Hepatocyte (in vitro differentiated cells): Measurements from ENCODE around the gene SLBP. TPM values are rescaled to one million over a fixed set of nuclear protein-coding genes. Genes with fewer than 3 reads are reported as not detected.

Experiments
- DNase-seq: peaks from one replicate; pipeline ENCODE4 v3.0.0-alpha.2; 2016; ENCODE audit warnings: low spot score
- H2AFZ ChIP-seq: fragments of 200-600 bp; sonication (generic); 2 replicates; pipeline ENCODE4 v1.6.0; 2016; ENCODE audit warnings: antibody characterized with exemption, mild to moderate bottlenecking
- H3K27ac ChIP-seq: fragments of 200-600 bp; sonication (generic); 2 replicates; pipeline ENCODE4 v1.5.1; 2016; ENCODE audit warnings: mild to moderate bottlenecking
- H3K27me3 ChIP-seq: fragments of 200-600 bp; sonication (generic); 2 replicates; pipeline ENCODE4 v1.6.1; 2016
- H3K36me3 ChIP-seq: fragments of 200-600 bp; sonication (generic); replicated peaks from 2 replicates; pipeline ENCODE4 v1.5.1; 2016; ENCODE audit warnings: low read depth; ENCODE audit not compliant: insufficient read depth
- H3K4me1 ChIP-seq: fragments of 200-600 bp; sonication (generic); 2 replicates; pipeline ENCODE4 v1.5.1; 2016; ENCODE audit warnings: mild to moderate bottlenecking, moderate library complexity; ENCODE audit not compliant: insufficient read depth
- H3K4me2 ChIP-seq: fragments of 200-600 bp; sonication (generic); 2 replicates; pipeline ENCODE4 v1.6.0; 2016
- H3K4me3 ChIP-seq: fragments of 200-600 bp; sonication (generic); 2 replicates; pipeline ENCODE4 v1.5.1; 2016; ENCODE audit warnings: mild to moderate bottlenecking
- H3K79me2 ChIP-seq: fragments of 200-600 bp; sonication (generic); 2 replicates; pipeline ENCODE4 v1.6.0; 2017; ENCODE audit warnings: mild to moderate bottlenecking
- H3K9me2 ChIP-seq: fragments of 200-600 bp; sonication (generic); replicated peaks from 2 replicates; pipeline ENCODE4 v1.6.0; 2017; ENCODE audit warnings: mild to moderate bottlenecking; ENCODE audit not compliant: insufficient read depth
- H3K9me3 ChIP-seq: fragments of 200-600 bp; sonication (generic); 2 replicates; pipeline ENCODE4 v1.5.1; 2016; ENCODE audit warnings: low read depth, mild to moderate bottlenecking
- H4K20me1 ChIP-seq: fragments of 200-600 bp; sonication (generic); 2 replicates; pipeline ENCODE4 v1.6.0; 2016; ENCODE audit warnings: mild to moderate bottlenecking; ENCODE audit not compliant: insufficient read depth, poor library complexity, severe bottlenecking
- EZH2 ChIP-seq: fragments of 200-600 bp; sonication (generic); IDR thresholded peaks from 2 replicates; pipeline ENCODE4 v1.6.1; 2016; ENCODE audit warnings: antibody characterized with exemption, mild to moderate bottlenecking, borderline replicate concordance
- EZH2phosphoT487 ChIP-seq: fragments of 200-600 bp; sonication (generic); IDR thresholded peaks from one replicate; pipeline ENCODE4 v1.6.1; 2018; ENCODE audit warnings: antibody characterized with exemption, mild to moderate bottlenecking, low read depth, moderate library complexity; ENCODE audit not compliant: unreplicated experiment, severe bottlenecking
- WGBS: methylation state at CpG from one replicate; pipeline ENCODE4 v1.1.6; 2016; ENCODE audit warnings: low lambda C conversion rate; ENCODE audit errors: missing lambda C conversion rate; 5-methylcytosine and 5-hydroxymethylcytosine counted together
- polyA plus RNA-seq: library from polyadenylated mRNA; unstranded; fragments of >200 nt; fragmentation: Nextera tagmentation; extraction: Ambion mirVana; gene quantifications from 2 replicates; pipeline ENCODE4 v1.2.1, GENCODE V29; 2016
- total RNA-seq: library from RNA; depleted of rRNA; stranded (reverse); fragments of >200 nt; gene quantifications from 2 replicates; pipeline ENCODE4 v1.2.3, GENCODE V29; 2014
- TF ChIP-seq, protein P1 (sequence below): fragments of 200-600 bp; sonication (generic); IDR thresholded peaks from 2 replicates; pipeline ENCODE4 v1.5.1; 2016; ENCODE audit warnings: antibody characterized with exemption, mild to moderate bottlenecking; ENCODE audit not compliant: poor library complexity

The SLBP gene
- total and polyA plus RNA-seq, 2 experiments from 2014 or later, result 82.5 to 84.0 TPM

DNA sequence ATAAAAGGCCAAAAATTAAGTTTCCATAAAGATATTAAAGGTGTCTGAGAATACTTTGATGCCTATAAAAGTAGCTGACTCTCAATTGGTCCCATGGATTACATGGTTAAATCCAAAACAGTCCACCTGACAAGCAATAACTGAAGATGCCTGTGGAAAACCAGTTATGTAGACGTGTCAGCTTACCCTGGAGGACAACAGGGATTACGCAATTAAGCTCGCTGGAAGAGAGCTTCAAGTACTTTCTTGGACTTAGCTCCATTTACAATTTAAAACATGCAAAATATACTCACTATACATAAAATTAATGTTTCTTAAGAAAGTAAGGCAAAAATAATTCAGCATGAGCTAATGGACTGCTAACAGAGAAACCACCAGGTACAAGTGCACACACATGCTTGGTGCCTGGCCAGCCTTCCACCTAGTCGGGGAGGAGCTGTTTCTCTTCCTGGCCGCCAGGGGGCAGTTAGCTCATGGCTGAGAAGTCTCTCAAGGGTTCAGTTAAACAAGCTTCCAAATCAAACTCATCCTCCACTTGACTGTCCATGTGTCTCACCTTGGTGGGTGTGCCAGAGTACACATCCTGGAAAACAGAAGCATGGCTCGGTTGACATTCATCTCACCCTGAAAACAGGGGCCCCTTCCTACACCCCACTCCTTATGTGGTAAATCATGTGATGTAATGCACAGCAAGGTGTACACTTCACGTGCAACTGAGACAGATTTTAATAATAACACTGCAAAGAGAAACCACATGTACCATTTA lies 18.8 kb downstream of the SLBP start:
- H4K20me1 ChIP-seq, result no peaks in the 10 kb centered on the region
- 55% methylated on average over 7 of the region's 7 CpGs for WGBS
- H3K79me2 ChIP-seq, result no peaks in the 10 kb centered on the region
- TF ChIP-seq, protein P1, sequence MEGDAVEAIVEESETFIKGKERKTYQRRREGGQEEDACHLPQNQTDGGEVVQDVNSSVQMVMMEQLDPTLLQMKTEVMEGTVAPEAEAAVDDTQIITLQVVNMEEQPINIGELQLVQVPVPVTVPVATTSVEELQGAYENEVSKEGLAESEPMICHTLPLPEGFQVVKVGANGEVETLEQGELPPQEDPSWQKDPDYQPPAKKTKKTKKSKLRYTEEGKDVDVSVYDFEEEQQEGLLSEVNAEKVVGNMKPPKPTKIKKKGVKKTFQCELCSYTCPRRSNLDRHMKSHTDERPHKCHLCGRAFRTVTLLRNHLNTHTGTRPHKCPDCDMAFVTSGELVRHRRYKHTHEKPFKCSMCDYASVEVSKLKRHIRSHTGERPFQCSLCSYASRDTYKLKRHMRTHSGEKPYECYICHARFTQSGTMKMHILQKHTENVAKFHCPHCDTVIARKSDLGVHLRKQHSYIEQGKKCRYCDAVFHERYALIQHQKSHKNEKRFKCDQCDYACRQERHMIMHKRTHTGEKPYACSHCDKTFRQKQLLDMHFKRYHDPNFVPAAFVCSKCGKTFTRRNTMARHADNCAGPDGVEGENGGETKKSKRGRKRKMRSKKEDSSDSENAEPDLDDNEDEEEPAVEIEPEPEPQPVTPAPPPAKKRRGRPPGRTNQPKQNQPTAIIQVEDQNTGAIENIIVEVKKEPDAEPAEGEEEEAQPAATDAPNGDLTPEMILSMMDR, result peak; percentile 86
- no peak for TF ChIP-seq EZH2
- H3K4me1 ChIP-seq, result no peaks in the 10 kb centered on the region
- H3K27ac ChIP-seq, result no peak overlapping the region
- H3K9me2 ChIP-seq, result no peaks in the 10 kb centered on the region
- no peak overlapping the region for H3K4me3 ChIP-seq
- no peak overlapping the region for H3K4me2 ChIP-seq
- DNase-seq, result peak; percentile 91
- no peaks in the 10 kb centered on the region for H3K36me3 ChIP-seq
- no peaks in the 10 kb centered on the region for H3K9me3 ChIP-seq
- H2AFZ ChIP-seq, result no peak overlapping the region
- no peaks in the 10 kb centered on the region for H3K27me3 ChIP-seq

DNA sequence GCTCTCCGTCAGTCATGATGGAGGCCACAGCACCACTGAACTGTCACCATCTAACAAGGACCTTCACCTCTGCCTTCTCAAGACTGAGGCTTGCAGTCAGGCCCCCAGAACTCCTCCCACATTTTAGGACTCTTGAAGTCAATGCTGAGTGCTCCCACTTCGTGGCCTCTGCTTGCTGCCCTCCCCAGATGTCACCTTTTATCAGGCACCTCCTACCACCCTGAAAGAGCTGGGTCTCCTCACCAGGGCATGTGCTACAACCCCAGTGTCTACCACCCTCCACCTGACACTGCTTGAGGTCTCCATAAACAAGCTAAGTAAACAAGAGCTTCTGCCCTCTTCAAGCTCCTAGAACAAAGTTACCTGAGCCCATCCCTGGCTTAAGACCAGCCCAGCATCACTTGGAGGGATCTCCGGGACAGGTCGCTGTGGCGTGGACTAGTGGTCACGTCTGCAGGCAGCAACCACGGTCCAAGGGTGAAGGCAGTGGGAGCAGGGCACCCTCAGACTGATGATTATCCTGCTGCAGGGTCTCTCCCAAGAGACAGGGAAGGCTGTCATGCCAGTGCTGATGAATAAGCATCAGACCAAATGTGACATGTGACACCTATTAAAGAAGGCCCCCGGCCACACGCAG lies 20.3 kb downstream of the SLBP start:
- no peaks in the 10 kb centered on the region for H4K20me1 ChIP-seq
- H3K4me2 ChIP-seq, result no peak overlapping the region
- no peak for DNase-seq
- no peaks in the 10 kb centered on the region for H3K27me3 ChIP-seq
- H3K9me3 ChIP-seq, result no peaks in the 10 kb centered on the region
- H3K4me1 ChIP-seq, result no peaks in the 10 kb centered on the region
- H3K4me3 ChIP-seq, result no peak overlapping the region
- H3K27ac ChIP-seq, result no peak overlapping the region
- 94% methylated on average over 9 of the region's 9 CpGs for WGBS
- TF ChIP-seq EZH2, result no peak
- no peak for TF ChIP-seq EZH2phosphoT487
- TF ChIP-seq, protein P1, result no peak
- H3K36me3 ChIP-seq, result no peaks in the 10 kb centered on the region
- H2AFZ ChIP-seq, result no peak overlapping the region
- no peaks in the 10 kb centered on the region for H3K9me2 ChIP-seq
- no peaks in the 10 kb centered on the region for H3K79me2 ChIP-seq

DNA sequence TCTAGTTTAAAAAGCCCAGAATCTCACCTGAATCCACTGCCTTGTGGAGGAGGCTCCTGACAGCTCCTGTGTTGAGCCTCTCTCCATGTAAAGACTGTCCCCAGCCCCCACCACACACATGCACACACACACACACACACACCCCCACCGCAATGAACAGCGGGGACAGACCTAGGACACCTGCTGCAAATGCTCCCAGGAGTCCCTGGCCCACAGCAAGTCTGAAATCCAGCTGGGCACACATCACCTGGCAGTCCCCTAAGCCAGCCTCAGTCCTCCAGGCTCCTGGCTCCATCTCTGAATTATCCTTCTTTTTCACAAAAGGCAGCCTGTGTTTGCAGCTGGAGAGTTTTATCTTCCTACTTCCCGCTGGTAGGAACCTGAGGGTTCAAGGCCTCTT lies 21.4 kb downstream of the SLBP start:
- TF ChIP-seq EZH2 (no peak), EZH2phosphoT487 (no peak)
- TF ChIP-seq, protein P1, result no peak
- Histone ChIP-seq H3K79me2 (no peaks in the 10 kb centered on the region), H3K4me3 (no peak overlapping the region), H2AFZ (no peak overlapping the region), H3K36me3 (no peaks in the 10 kb centered on the region), H4K20me1 (no peaks in the 10 kb centered on the region), H3K27ac (no peak overlapping the region), H3K9me3 (no peaks in the 10 kb centered on the region), H3K27me3 (no peaks in the 10 kb centered on the region), H3K4me2 (no peak overlapping the region), H3K4me1 (no peaks in the 10 kb centered on the region), H3K9me2 (no peaks in the 10 kb centered on the region)
- no peak for DNase-seq
- 99% methylated on average over 3 of the region's 3 CpGs for WGBS
